ENCODE measurements around the gene TFDP2.
"Not testable (repeated sequence)": the region's sequence is repeated elsewhere in the genome, so short reads cannot be mapped to it uniquely, and the experiment has no call there.

Gene TFDP2, protein sequence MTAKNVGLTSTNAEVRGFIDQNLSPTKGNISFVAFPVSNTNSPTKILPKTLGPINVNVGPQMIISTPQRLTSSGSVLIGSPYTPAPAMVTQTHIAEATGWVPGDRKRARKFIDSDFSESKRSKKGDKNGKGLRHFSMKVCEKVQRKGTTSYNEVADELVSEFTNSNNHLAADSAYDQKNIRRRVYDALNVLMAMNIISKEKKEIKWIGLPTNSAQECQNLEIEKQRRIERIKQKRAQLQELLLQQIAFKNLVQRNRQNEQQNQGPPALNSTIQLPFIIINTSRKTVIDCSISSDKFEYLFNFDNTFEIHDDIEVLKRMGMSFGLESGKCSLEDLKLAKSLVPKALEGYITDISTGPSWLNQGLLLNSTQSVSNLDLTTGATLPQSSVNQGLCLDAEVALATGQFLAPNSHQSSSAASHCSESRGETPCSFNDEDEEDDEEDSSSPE

DNA sequence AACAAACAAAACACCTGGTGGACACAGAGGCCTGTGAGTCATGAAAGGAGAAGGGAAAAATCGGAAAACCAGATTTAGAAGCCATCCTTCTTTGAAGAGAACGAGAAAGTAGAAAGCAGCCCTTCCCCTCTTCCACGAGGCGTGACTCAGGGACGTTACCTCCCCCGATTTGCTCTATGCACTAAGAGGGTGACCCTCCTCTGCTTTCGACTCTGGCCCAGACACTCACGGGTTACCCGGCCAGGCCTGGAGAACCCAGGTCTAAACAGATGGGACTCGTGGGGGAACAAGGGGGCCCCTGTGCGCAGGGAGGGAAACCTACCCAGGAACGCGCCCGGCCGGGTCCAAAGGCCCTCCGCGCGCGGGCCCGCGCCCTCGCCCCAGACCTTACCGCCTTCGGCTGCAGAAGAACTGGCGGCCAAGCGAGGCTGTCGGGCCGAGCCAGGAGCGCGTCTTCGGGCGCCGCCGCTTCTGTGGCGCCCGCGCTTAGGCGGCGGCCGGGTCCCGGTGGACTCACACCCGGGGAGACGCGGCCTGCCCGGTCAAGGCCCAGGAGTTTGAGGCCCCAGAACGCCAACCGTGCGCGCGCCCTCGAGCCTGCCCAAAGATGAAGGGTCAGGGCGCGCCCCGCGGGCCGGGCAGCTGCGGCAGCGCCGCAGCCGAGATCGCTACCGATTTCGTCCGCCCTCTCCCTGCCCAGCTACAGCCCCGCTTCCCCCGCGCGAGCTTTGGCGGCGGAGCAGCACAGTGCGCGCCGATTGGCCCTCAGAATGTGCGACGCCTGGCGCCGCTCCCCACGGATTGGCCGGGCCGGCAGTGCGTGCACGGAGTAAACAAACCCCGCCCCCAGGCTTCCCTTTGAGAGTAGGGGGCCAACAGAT is at the start of gene TFDP2:
Gene TFDP2, minus strand, starts transcription at position 753 of the 881 bp plus-strand sequence. CDS start 47,795 bp downstream, outside the sequence.
- DNase-seq (ENCODE audit: low spot score): peak; percentile 86

GRCh38 chr3:142188846-142189245 is 39.5 kb upstream of the TFDP2 start:
- DNase-seq (ENCODE audit: low spot score): no peak

DNA sequence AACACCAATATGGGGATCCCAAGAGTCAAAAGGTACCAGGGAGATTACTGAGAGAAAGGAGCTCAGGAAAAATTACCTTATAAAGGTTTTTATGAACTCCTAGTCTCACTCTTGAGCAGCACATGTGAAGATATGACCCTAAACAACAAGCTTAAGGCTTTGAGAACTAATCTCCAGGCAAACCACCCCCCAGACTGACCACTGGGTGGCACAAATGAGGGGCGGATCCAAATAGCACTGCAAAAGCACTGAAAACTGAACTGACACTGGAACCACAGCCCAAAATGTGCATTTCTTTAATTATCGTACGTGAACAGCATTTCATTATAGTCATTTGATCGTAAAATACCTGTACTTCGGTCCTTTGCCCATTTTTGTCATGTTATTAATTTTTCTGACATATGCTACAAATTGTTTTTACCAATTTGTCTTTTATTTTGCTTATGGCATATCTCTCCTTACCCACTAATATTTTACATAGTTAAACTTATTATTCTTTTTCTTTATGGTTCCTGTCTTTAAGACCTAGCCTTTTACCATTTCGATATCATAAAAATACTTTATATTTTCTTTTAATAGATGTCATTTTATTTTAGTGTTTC is 31.5 kb upstream of the TFDP2 start:
- peak; percentile 6 for DNase-seq (ENCODE audit: low spot score)

DNA sequence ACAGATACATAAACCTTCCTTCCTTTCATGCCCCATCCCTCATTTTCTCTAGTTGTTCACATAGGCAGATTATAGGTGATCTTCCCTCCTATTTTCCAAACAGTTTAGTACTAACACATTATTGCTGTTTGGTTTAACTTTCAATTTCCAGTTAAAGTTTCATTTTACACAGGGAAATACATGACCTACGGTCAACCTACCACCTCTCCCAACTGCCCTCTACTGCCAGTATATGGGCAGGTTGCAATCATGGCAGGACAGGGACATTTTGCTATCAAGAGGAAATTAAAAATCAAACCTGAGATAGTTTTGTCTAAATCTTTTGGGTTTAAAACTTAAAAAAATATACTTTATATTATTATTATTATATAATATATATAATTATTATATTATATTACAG is 26.1 kb upstream of the TFDP2 start:
- no peak for DNase-seq (ENCODE audit: low spot score)

GRCh38 chr3:142174559-142174958 is 25.2 kb upstream of the TFDP2 start:
- DNase-seq (ENCODE audit: low spot score): no peak

DNA sequence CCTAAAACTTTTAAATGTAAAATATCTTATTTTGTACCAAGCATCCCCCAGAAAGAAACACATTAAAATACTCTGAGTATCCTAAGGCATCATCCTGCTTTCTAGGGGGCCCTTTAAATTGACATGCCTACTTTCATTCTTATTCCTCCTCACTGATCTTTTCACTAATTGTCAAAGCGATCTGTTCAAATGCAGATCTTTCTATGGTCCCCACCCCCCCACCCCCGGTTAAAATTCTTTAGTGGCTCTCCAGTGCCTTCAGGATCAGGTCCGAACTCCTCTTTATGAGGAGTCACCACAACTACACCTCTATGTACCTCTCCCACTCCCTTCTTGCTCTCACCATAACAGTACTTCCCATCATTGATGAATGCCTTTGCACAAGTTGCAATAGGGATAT is 19.2 kb upstream of the TFDP2 start:
- DNase-seq (ENCODE audit: low spot score): no peak

- DNase-seq (ENCODE audit: low spot score): no peak
These were observed 15.8 kb upstream of the TFDP2 start for GRCh38 chr3:142165194-142165593.

GRCh38 chr3:142159083-142159740 is 9.9 kb upstream of the TFDP2 start:
- no peak for DNase-seq (ENCODE audit: low spot score)

DNA sequence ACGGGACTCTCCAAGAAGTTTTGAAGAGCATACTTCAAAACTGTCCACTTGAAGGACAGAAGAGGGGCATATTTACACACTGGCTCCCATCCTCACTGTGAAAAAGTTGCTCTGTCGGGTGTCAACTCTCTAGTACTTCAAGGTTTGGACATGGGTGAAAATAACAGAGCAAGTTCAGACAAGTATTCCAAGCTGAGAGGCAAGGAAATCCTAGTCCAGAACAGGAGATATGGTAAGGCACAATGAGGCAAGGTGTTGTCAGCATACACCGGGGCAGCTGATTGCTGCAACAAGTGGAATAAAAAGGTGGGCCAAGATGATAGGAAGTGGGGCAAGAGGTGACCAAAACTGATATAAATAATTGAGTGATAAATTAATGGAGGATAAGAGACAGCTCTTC is 4.8 kb upstream of the TFDP2 start:
- DNase-seq (ENCODE audit: low spot score): no peak

GRCh38 chr3:142152384-142152783 is 3.0 kb upstream of the TFDP2 start:
- DNase-seq (ENCODE audit: low spot score): no peak

GRCh38 chr3:142151828-142152227 is 2.5 kb upstream of the TFDP2 start:
- DNase-seq (ENCODE audit: low spot score): no peak

DNA sequence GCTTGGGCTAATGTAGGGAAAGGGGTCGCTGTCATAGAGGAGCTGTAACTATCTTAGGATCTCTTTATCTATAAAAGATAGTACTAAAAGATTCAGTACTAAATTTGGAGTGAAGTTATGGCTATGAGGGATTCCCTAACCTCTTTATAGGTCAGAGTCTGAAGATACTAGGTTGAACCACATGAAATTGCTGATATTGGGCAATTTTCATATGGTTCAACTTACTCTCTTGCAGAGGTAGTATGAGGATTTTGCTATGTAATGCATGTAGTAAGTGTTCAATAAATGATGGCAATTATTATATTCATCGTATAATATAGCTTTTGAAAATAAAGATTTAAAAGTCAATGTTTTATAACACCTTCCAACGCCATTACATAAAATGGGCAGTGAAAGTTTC is 1.9 kb upstream of the TFDP2 start:
- DNase-seq (ENCODE audit: low spot score): no peak

DNA sequence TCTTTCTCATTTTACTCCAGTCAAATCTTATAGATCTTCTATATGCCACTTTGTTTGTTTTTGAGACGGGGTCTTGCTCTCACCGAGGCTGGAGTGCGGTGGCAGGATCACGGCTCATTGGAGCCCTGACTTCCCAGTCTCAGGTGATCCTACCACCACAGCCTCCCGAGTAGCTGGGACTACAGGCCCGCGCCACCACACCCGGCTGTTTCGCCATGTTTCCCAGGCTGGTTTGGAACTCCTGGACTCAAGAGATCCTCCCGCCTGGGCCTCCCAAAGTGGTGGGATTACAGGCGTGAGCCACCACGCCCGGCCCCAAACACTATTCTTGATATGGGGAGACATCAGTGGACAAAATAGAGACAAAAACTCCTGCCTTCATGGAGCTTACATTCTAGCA is 927 bp upstream of the TFDP2 start:
- no peak for DNase-seq (ENCODE audit: low spot score)

GRCh38 chr3:142149673-142149992 is 289 bp upstream of the TFDP2 start:
- DNase-seq (ENCODE audit: low spot score): no peak

GRCh38 chr3:142148044-142148791 is 1.1 kb downstream of the TFDP2 start:
- DNase-seq (ENCODE audit: low spot score): no peak

GRCh38 chr3:142144587-142144986 is 4.8 kb downstream of the TFDP2 start:
- DNase-seq (ENCODE audit: low spot score): not testable (repeated sequence)

GRCh38 chr3:142140608-142141285 is 8.6 kb downstream of the TFDP2 start:
- not testable (repeated sequence) for DNase-seq (ENCODE audit: low spot score)

DNA sequence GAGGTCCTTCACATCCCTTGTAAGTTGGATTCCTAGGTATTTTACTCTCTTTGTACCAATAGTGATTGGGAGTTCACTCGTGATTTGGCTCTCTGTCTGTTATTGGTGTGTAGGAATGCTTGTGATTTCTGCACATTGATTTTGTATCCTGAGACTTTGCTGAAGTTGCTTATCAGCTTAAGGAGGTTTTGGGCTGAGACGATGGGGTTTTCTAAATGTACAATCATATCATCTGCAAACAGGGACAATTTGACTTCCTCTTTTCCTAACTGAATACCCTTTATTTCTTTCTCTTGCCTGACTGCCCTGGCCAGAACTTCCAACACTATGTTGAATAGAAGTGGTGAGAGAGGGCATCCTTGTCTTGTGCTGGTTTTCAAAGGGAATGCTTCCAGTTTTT is 12.3 kb downstream of the TFDP2 start:
- DNase-seq (ENCODE audit: low spot score): not testable (repeated sequence)

DNA sequence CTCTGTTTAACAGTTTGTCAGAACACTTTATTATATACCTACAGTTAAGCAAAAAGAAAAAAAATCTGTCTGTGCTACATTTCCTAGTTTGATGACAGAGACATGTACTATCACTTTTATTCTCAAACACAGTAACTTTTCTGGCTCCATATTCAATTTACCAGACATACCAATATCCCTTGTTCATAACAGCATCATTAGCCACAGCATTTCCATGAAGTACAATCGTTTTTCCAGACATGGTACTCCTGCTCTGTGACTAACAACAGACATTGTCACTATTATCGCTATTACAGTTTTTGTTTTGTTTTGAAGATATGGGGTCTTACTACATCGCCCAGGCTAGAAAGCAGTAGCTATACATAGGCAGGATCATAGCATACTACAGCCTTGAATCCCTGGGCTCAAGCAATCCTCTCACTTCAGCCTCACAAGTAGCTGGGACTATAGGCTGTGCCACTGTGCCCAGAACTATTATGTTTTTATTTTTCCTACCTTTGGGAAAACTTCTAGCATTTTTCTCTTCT is 14.5 kb downstream of the TFDP2 start:
- no peak for DNase-seq (ENCODE audit: low spot score)

DNA sequence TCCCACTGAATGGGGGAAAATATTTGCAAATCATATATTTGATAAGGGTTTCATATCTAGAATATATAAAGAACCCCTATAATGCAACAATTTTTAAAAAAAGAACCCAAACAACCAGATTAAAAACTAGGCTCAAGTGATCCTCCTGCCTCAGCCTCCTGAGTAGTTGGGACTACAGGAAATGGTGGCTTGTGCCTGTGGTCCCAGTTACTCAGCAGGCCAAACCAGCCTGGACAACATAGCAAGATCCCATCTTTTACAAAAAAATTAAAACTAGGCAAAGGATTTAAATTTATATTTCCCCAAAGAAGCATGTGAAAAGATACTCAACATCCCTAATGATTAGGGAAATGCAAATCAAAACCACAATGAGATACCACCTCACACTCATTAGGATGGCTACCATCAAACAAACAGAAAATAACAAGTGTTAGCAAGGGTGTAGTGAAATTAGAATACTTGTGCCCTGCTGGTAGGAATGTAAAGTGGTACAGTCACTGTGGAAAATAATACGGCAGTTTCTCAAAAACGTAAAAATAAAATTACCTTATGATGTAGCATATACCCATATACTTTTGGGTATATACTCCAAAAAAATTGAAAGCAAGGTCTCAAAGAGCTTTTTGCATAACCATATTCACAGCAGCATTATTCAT is 19.7 kb downstream of the TFDP2 start:
- no peak for DNase-seq (ENCODE audit: low spot score)

Data from LoVo (cell line).